Trophoblast cell (in vitro differentiated cells and primary cell): ENCODE data around the gene CDC42EP4.

ENCODE experiments used
- DNase-seq, 2 donors: peaks; one replicate each; pipeline ENCODE4 v3.0.0-alpha.2; 2016
- H2AFZ ChIP-seq: 2 replicates; pipeline ENCODE4 v1.6.1; 2013; ENCODE audit warnings: low read length, moderate library complexity, mild to moderate bottlenecking; ENCODE audit not compliant: insufficient read depth, poor library complexity
- H2AK5ac ChIP-seq: 2 replicates; pipeline ENCODE4 v1.6.1; 2013; ENCODE audit warnings: mild to moderate bottlenecking, low read length
- H2BK120ac ChIP-seq: 2 replicates; pipeline ENCODE4 v1.6.1; 2013; ENCODE audit warnings: low read length, mild to moderate bottlenecking, moderate library complexity; ENCODE audit not compliant: insufficient read depth, poor library complexity
- H2BK12ac ChIP-seq: 2 replicates; pipeline ENCODE4 v1.6.1; 2013; ENCODE audit warnings: mild to moderate bottlenecking, low read length, moderate library complexity
- H2BK5ac ChIP-seq: 2 replicates; pipeline ENCODE4 v1.6.1; 2013; ENCODE audit warnings: low read length, low read depth, moderate library complexity, mild to moderate bottlenecking; ENCODE audit not compliant: poor library complexity
- H3K14ac ChIP-seq: 2 replicates; pipeline ENCODE4 v1.6.1; 2013; ENCODE audit warnings: mild to moderate bottlenecking, low read length
- H3K18ac ChIP-seq: 2 replicates; pipeline ENCODE4 v1.6.1; 2013; ENCODE audit warnings: mild to moderate bottlenecking, low read length
- H3K23ac ChIP-seq: 2 replicates; pipeline ENCODE4 v1.6.1; 2013; ENCODE audit warnings: low read length
- H3K27ac ChIP-seq: 2 replicates; pipeline ENCODE4 v1.5.1; 2013; ENCODE audit warnings: low read depth, mild to moderate bottlenecking, inconsistent platforms, low read length, moderate library complexity
- H3K27me3 ChIP-seq: 2 replicates; pipeline ENCODE4 v1.6.1; 2013; ENCODE audit warnings: inconsistent platforms, mild to moderate bottlenecking, low read length, moderate library complexity; ENCODE audit not compliant: insufficient read depth
- H3K36me3 ChIP-seq, 2 experiments: 1 replicate in 1 of 2; 2 replicates in 1 of 2; pipeline ENCODE4 v1.6.1; 2013; ENCODE audit warnings: low read length in 2 of 2, mild to moderate bottlenecking in 2 of 2, moderate library complexity in 1 of 2; ENCODE audit not compliant: insufficient read depth in 2 of 2, control insufficient read depth in 1 of 2
- H3K4ac ChIP-seq: 2 replicates; pipeline ENCODE4 v1.6.1; 2013; ENCODE audit warnings: low read depth, mild to moderate bottlenecking, low read length, moderate library complexity
- H3K4me1 ChIP-seq, 2 experiments: 1 replicate in 1 of 2; 2 replicates in 1 of 2; pipeline ENCODE4 v1.6.1; 2013; ENCODE audit warnings: low read length in 2 of 2, mild to moderate bottlenecking in 2 of 2, moderate library complexity in 1 of 2; ENCODE audit not compliant: insufficient read depth in 2 of 2, control insufficient read depth in 1 of 2
- H3K4me2 ChIP-seq: 2 replicates; pipeline ENCODE4 v1.6.1; 2013; ENCODE audit warnings: inconsistent platforms, mild to moderate bottlenecking, low read length, moderate library complexity
- H3K4me3 ChIP-seq: 2 replicates; pipeline ENCODE4 v1.5.1; 2013; ENCODE audit warnings: mild to moderate bottlenecking, low read depth, low read length, inconsistent platforms
- H3K79me1 ChIP-seq: one replicate; pipeline ENCODE4 v1.6.1; 2013; ENCODE audit warnings: low read length
- H3K79me2 ChIP-seq: 2 replicates; pipeline ENCODE4 v1.6.1; 2013; ENCODE audit warnings: low read length, mild to moderate bottlenecking; ENCODE audit not compliant: control insufficient read depth, insufficient read depth, poor library complexity
- H3K9ac ChIP-seq: 2 replicates; pipeline ENCODE4 v1.6.1; 2013; ENCODE audit warnings: mild to moderate bottlenecking, low read length
- H3K9me3 ChIP-seq: 2 replicates; pipeline ENCODE4 v1.6.1; 2013; ENCODE audit warnings: low read depth, mild to moderate bottlenecking, control low read depth, inconsistent platforms, low read length; ENCODE audit not compliant: insufficient read depth
- H4K12ac ChIP-seq: 2 replicates; pipeline ENCODE4 v1.6.1; 2013; ENCODE audit warnings: low read depth, mild to moderate bottlenecking, low read length, moderate library complexity
- H4K8ac ChIP-seq: 2 replicates; pipeline ENCODE4 v1.6.1; 2013; ENCODE audit warnings: low read depth, mild to moderate bottlenecking, low read length, moderate library complexity
- H4K91ac ChIP-seq: one replicate; pipeline ENCODE4 v1.6.1; 2013; ENCODE audit warnings: low read depth, mild to moderate bottlenecking, low read length, moderate library complexity
- WGBS: extraction: QIAGEN DNeasy Blood & Tissue Kit; methylation state at CpG from one replicate; pipeline ENCODE4 v1.1.7; 2013; ENCODE audit warnings: missing lambda C conversion rate; ENCODE audit not compliant: insufficient read length, insufficient coverage; ENCODE audit errors: extremely low coverage; 5-methylcytosine and 5-hydroxymethylcytosine counted together

CDC42EP4 gene

DNA sequence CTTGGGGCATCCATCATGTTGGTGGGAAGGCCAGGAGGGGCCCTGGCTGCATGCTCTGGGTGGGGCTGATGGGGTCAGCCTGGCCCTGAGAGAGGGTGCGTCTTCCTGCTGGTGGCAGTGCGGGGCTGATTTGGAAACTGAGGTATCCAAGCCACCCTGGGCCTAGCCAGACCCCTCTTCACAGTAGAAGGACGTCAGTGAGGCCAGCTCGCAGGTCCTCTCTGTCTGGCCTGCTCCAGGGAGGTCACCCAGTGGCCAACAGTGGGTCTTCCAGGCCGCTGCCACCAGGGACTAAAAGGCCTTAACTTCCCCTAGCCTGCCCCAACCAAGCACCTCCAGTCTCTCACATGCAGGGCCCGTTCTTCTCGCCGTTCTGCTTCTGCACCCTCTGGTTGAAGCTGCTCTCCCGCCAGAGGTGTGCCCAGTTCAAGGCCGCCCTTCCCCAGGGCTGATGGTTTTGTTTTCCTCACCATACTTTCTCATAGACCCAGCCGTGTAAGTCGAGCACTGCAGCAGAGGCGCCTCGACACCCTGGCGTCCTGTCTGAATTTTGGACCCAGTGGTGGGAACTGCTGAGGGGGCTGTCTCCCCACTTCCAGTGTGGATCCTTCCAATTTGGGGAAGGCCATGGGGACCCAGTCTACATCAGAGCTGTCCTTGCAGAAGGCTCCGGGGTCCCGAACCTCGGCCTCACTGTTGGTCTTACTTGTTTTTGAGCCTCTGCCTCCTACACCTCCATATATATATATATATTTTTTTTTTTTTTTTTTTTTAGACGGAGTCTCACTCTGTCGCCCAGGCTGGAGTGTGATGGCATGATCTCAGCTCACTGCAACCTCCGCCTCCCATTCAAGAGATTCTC, 42.9 kb upstream of the CDC42EP4 start:
- Histone ChIP-seq H3K79me1 (no peaks in the 10 kb centered on the region), H3K9me3 (no peaks in the 10 kb centered on the region), H3K9ac (no peak overlapping the region), H2AK5ac (no peak overlapping the region), H4K91ac (no peak overlapping the region), H3K4ac (no peak overlapping the region), H2BK120ac (no peak overlapping the region), H3K27ac (no peak overlapping the region), H4K12ac (no peak overlapping the region), H3K4me3 (no peak overlapping the region), H3K4me1 (peaks cover 4% of the 10 kb centered on the region in 2 experiments), H4K8ac (no peak overlapping the region), H3K14ac (no peak overlapping the region), H2BK5ac (no peak overlapping the region), H3K36me3 (peaks cover 0 to 2% of the 10 kb centered on the region in 2 experiments), H3K18ac (no peak overlapping the region), H3K27me3 (no peaks in the 10 kb centered on the region), H3K4me2 (no peak overlapping the region), H2BK12ac (no peak overlapping the region), H3K79me2 (no peaks in the 10 kb centered on the region), H2AFZ (no peak overlapping the region), H3K23ac (no peak overlapping the region)
- no peak for DNase-seq
- no CpG with 5 or more reads among the region's 21 CpGs for WGBS

DNA sequence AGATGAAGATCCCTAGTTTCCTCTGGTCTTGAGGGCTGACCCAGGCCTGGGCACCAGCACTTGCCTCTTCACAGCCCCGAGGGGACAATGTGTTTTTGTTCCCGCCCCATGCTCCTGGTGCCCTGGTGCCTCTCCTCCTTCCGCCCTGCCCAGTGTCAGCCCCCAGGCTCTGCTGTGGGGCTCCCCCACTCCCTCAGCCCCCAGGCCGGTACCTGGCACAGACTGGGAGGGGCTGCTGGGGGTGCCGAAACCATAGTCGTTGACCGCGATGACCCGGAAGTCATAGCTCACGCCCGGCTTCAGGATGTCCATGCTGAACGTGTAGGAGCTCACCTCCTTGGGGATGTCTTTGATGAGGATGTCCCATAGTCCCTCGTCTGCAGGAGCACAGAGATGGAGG, 40.5 kb upstream of the CDC42EP4 start:
- no peak overlapping the region for H4K8ac ChIP-seq
- no peak overlapping the region for H3K18ac ChIP-seq
- H3K9ac ChIP-seq, result no peak overlapping the region
- no peak overlapping the region for H3K4me2 ChIP-seq
- no CpG with 5 or more reads among the region's 13 CpGs for WGBS
- no peak overlapping the region for H4K12ac ChIP-seq
- no peak overlapping the region for H3K23ac ChIP-seq
- H2BK5ac ChIP-seq, result no peak overlapping the region
- H3K79me2 ChIP-seq, result no peaks in the 10 kb centered on the region
- H2AFZ ChIP-seq, result no peak overlapping the region
- no peak overlapping the region for H3K4ac ChIP-seq
- H3K9me3 ChIP-seq, result no peaks in the 10 kb centered on the region
- H2BK120ac ChIP-seq, result no peak overlapping the region
- no peaks in the 10 kb centered on the region for H3K4me1 ChIP-seq
- H3K36me3 ChIP-seq, result peaks cover 0 to 2% of the 10 kb centered on the region in 2 experiments
- H3K79me1 ChIP-seq, result no peaks in the 10 kb centered on the region
- H2BK12ac ChIP-seq, result no peak overlapping the region
- H4K91ac ChIP-seq, result no peak overlapping the region
- H3K14ac ChIP-seq, result no peak overlapping the region
- H3K27me3 ChIP-seq, result no peaks in the 10 kb centered on the region
- H2AK5ac ChIP-seq, result no peak overlapping the region
- no peak overlapping the region for H3K27ac ChIP-seq
- no peak for DNase-seq
- H3K4me3 ChIP-seq, result no peak overlapping the region

DNA sequence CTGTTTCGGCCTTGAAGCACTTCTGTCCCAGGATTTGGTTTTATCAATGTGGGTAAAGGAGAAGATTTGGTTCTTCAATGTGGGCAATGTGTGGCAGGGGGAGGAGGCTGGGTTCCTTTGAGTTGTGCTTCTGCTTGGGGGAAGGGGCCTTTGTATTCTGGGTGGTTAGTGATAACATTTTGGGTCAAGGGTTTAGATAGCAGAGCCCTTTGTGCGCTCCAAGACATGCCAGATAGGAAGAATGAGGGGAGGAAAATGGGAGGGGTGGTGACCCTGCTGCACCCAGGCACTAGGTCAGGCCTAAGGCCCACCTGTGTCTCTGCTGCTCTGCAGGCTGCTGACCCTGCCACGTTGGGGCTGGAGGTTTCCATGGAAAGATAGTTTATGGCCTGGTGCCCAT, 40.0 kb upstream of the CDC42EP4 start:
- peaks cover 0 to 2% of the 10 kb centered on the region in 2 experiments for H3K36me3 ChIP-seq
- H3K4me2 ChIP-seq, result no peak overlapping the region
- no peaks in the 10 kb centered on the region for H3K9me3 ChIP-seq
- H2AFZ ChIP-seq, result no peak overlapping the region
- H3K79me2 ChIP-seq, result no peaks in the 10 kb centered on the region
- H3K9ac ChIP-seq, result no peak overlapping the region
- no peak overlapping the region for H3K27ac ChIP-seq
- DNase-seq, result no peak
- H3K79me1 ChIP-seq, result no peaks in the 10 kb centered on the region
- no peak overlapping the region for H3K4me3 ChIP-seq
- H2AK5ac ChIP-seq, result no peak overlapping the region
- no peaks in the 10 kb centered on the region for H3K4me1 ChIP-seq
- no peaks in the 10 kb centered on the region for H3K27me3 ChIP-seq
- no peak overlapping the region for H4K91ac ChIP-seq
- H2BK120ac ChIP-seq, result no peak overlapping the region
- no peak overlapping the region for H3K18ac ChIP-seq
- no peak overlapping the region for H2BK5ac ChIP-seq
- H2BK12ac ChIP-seq, result no peak overlapping the region
- WGBS, result no CpG with 5 or more reads among the region's 3 CpGs
- H4K8ac ChIP-seq, result no peak overlapping the region
- no peak overlapping the region for H4K12ac ChIP-seq
- no peak overlapping the region for H3K14ac ChIP-seq
- no peak overlapping the region for H3K23ac ChIP-seq
- no peak overlapping the region for H3K4ac ChIP-seq

DNA sequence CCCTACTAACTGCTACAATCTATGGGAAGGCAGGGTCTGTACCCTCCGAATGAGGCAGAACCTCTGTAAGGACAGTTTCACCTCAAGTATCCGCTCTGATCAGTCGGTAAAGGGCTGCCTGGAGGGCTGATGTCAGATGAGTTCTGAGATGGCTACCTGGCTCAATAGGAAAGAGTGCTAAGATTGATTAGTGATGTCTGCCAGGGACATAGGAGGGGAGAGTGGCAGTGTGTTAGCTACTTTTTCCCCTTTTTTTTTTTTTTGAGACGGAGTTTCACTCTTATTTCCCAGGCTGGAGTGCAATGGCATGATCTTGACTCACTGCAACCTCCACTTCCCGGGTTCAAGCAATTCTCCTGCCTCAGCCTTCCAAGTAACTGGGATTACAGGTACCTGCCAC, 39.1 kb upstream of the CDC42EP4 start:
- Histone ChIP-seq H2AK5ac (no peak overlapping the region), H4K91ac (no peak overlapping the region), H2BK12ac (no peak overlapping the region), H3K79me1 (no peaks in the 10 kb centered on the region), H3K18ac (no peak overlapping the region), H3K9me3 (no peaks in the 10 kb centered on the region), H3K27ac (no peak overlapping the region), H2AFZ (no peak overlapping the region), H3K9ac (no peak overlapping the region), H3K79me2 (no peaks in the 10 kb centered on the region), H3K36me3 (peaks cover 0 to 2% of the 10 kb centered on the region in 2 experiments), H4K8ac (no peak overlapping the region), H3K4ac (no peak overlapping the region), H3K27me3 (no peaks in the 10 kb centered on the region), H3K4me1 (no peaks in the 10 kb centered on the region), H3K23ac (no peak overlapping the region), H3K14ac (no peak overlapping the region), H2BK120ac (no peak overlapping the region), H2BK5ac (no peak overlapping the region), H3K4me3 (no peak overlapping the region), H3K4me2 (no peak overlapping the region), H4K12ac (no peak overlapping the region)
- DNase-seq, result no peak
- no CpG with 5 or more reads among the region's 5 CpGs for WGBS
